Right hindlimb (tissue), 1 donor: ENCODE data around the gene FPGS.
"Not testable (repeated sequence)": the region's sequence is repeated elsewhere in the genome, so short reads cannot be mapped to it uniquely, and the experiment has no call there.

Source experiments
- DNase-seq: peaks from one replicate; pipeline ENCODE4 v3.0.0-alpha.2; 2018

The FPGS gene

GRCh38 chr9:127802576-127803443, at the start of gene FPGS:
Gene FPGS, plus strand, starts transcription at chr9:127802882. Its CDS starts 43 bp downstream, at chr9:127802925.
- DNase-seq = peak; percentile 94

DNA sequence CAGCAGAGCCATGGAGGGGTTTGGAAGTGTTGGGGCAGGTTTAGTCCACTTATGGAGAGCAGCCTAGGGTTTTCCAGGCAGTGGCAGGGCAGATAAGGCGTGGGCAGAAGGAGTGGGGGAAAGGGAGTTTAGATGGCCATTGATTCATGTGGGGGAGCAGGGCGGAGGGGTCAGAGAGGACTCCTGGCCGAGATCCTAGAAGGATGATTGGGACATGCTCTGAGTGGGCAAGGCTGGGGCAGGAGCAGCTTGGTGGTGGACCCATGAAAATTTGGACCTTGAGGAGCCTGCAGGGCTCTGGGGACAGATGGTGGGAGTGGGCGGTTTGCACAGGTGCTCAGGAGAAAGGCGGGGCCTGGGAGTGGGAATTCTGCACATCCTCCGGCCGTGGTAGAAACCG, 49.5 kb upstream of the FPGS start:
- no peak for DNase-seq

DNA sequence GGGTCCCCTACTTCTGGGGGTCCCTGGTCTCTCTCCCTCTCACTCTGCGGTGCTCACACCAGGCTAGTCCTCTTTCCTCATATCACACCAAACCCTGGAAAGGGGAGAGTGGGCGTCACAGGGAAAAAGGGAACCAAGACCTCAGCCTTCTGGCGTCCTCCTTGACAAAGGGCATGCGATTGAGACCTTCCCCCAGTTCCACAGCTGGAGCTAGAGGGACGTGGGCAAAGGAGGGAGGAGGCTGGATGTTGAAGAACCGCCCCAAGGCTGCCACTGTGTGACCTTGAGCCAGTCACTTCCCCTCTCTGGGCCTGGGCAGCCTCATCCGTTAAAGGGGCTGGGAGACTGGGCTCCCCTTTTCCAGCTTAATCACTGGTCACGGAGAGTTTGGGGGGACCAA, 49.1 kb upstream of the FPGS start:
- DNase-seq = no peak

GRCh38 chr9:127754099-127755060, 48.3 kb upstream of the FPGS start:
- no peak for DNase-seq

DNA sequence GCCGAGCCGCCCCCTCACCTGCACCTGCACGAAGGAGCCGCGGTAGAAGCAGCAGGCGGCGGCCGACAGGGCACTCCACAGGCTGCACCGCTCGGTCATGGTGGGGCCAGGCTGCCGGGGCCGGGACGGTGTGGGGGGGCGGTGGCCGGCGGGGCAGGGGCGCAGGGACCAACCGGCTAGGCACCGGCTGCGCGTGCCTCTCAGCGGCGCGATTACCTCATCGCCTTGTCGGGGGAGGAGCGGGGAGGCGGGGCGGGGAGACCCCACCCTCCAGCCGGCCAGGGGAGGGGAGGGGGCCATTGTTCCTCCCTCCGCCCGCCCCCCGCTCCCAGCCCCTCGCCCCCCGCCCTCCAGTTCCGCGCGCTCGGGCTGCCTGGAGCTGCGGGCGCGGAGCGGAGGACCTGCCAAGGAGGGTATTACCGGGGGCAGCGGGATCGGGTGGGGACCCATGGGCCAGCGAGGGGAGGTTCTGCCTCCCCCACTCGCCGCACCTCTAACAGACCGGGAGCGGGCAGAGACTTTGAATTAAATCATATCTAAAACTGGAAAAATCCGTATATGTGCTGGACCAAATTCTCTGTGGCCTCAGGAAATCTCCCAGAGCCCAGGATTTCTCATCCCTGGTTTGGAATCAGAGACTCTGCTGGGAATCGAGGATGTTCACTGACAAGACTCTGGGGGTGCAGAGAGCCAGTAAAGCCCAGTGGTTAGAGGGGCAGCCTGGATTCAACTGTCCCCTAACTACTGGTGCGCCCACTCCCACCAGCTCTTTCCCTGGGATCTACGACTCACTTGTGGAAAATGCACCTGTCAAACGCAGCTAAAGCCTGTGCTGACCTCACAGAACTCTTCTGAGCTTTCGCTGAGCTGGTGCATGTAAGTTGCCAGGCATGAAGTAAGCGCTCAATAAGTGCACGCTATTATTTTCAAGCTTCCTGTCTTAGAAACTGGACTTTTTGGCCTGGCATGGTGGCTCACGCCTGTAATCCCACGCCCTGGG, 47.3 kb upstream of the FPGS start:
- no peak for DNase-seq

DNA sequence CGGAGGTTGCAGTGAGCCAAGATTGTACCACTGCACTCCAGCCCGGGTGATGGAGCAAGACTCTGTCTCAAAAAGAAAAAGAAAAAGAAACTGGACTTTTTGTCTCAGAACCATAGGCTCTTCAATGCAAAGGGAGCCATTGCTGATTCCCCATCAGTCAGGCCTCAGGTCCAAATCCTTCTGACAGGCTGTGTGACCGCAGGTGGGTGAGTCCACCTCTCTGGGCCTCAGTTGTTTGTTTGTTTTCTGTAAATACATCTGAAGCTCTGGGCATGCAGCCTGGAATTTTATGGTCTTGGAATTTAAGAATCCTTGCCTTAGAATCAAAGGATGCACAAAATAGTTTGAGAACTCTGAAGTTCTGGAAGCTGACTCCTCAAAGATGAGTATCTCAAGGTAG, 46.4 kb upstream of the FPGS start:
- DNase-seq = no peak

DNA sequence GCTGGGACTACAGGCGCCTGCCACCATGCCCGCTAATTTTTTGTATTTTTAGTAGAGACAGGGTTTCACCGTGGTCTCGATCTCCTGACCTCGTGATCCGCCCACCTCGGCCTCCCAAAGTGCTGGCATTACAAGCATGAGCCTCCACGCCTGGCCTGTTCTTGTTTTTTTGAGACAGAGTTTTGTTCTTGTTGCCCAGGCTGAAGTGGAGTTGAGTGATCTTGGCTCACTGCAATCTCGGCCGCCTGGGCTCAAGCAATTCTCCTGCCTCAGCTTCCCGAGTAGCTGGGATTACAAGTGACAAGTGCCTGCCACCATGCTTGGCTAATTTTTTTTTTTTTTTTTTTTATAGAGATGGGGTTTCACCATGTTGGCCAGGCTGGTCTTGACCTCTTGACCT, 45.9 kb upstream of the FPGS start:
- DNase-seq = not testable (repeated sequence)

DNA sequence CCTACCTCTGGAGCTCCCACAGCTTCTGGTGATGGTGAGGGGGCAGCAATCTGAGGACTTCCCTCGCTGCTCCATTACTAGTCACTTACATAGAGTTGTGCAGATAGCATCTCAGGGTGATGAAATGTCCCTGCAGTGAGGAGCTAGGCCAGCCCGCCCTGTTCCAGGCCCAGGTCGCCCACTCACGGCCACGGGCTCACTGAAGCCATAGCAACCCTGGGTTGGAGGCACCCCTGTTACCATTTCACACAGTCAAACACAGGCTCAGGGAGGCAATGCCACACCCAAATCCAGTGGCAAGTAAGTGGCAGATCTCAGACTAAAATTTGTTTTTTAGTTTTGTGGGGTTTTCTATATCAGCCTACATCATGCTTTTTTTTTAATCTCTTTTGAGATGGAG, 43.8 kb upstream of the FPGS start:
- DNase-seq = no peak

DNA sequence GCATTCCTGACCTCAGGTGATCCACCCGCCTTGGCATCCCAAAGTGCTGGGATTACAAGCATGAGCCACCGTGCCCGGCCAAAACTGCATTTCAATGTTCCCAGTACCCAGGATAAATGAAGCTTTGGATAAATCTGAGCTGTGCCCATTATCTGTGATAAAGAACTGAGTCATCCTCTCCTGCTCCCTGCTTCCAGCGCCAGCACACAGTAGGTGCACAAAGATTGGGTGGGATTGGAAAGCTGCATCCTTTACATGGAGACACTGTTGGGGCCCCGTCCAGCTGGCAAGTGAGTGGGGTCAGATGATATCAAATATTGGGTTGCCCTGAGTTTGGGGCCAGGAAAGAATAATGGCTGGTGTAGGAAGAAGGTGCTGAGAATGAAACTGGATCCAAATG, 41.6 kb upstream of the FPGS start:
- DNase-seq = no peak

GRCh38 chr9:127761491-127761956, 41.2 kb upstream of the FPGS start:
- DNase-seq = no peak

DNA sequence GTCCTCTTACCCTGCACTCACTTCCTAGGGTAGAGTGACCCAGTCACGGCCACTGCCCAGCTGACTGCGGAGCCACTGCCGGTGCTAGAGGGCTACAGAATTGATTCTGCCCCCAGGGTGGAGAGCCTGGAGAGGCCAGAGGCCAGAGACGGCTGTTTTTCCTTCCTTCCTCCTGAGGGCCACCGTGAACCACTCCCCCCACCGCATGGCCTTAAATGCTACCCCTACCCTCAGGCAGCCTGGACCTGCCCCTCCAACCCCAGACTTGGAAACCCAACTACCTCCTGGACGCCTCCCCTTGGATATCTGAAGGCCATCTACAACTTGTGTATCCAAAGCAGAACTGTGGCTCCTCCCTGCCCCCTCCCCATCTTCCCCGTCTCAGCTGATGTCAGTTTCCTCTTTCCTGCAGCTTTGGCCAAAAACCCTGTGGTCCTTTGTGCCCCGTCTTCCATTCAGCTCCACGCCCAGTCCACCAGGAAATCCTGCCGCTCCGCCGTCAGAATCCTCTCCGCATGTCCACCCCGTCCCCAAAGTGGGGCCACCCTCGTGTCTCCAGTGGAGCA, 40.5 kb upstream of the FPGS start:
- DNase-seq = no peak

DNA sequence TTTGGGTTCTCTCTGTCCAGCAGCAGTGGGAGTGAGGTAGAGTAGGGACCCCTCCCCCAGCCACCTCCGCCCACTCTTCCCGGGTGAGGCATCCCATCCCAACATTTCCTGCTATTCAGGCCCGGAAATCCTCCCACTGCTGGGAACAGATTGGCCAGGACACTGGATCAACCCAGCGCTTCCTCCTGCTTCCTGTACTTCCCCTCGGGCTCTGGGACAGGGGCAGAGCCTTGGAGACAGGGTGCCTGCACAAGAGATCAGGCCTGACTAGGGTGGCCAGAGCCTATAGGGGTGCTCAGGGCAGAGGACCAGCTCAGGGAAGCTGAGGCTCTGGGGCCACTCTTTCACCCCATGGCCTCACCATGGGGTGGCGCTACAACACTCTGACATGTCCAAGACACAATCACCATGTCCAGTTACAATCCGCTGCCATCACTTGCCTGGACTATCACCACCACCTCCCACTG, 38.7 kb upstream of the FPGS start:
- DNase-seq = peak; percentile 58

DNA sequence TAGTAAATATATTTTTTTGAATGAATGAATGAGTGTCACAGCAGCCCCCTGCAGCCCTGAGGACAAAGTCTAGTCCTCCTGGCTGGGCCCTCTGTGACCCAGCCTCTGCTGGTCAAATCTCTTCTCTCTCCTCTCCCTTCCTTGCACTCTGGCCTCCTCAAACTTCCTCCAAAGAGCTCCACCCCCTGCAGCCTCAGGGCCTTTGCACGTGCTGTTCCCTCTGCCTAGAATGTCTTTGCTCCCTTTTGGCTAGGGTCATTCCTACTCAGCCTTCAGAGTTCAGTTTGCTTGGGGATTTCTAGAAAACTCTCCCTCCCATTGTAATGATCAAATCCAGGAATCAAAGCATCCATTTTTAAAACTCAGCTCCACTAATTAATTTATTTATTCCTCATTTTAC, 37.3 kb upstream of the FPGS start:
- no peak for DNase-seq

GRCh38 chr9:127767410-127767809, 35.3 kb upstream of the FPGS start:
- no peak for DNase-seq

DNA sequence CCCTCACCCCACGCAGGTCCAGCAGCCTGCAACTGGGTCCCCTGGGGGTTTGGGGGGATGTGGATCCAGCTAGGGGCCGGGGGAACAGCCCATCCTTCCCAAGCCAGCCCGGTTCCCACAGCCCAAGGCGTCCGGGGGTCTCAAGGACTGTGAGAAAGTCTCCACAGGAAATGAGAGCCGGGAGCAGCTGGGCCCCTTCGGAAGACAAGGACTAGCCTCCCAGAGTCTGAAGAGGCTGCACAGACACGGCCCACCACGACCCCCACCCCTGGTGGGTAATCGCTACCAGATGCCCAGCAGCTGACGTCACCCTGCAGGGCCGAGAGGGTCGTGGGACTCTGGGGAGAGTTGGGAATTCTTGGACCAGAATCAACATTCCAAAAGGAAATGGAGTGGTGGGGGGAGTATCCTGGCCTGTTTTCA, 34.8 kb upstream of the FPGS start:
- DNase-seq = peak; percentile 67

DNA sequence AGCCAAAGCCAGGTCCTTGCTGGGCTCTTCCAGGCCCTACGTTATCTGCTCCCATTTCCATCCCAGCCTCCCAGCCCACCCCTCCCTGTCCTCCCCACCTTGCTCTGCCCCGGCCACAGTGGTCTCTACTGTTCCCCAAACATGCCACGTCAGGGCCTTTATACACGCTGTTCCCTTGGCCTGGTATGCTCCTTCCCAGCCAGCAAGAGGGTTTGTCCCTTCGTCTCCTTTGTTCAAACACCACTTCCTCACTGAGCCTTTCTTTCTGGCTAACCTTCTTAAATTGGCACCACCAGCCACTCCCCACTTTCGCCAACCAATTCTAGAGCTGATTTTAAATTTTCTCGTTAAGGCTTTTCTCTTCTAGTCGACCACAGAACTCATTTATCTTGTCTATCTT, 34.0 kb upstream of the FPGS start:
- DNase-seq = no peak

DNA sequence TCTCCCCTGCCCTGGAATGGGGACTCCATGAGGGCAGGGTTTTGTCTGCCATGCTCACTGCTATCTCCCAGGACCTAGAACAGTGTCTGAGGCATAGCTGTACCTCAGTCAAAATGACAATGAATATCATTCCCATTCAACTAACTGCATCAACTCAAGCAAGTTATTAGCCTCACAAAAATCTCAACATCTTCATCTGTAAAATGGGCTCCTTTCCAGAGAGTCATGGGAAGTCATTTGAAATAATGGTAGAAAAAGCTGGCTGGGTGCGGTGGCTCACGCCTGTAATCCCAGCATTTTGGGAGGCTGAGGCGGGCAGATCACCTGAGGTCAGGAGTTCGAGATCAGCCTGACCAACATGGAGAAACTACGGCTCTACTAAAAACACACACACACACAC, 33.6 kb upstream of the FPGS start:
- DNase-seq = no peak

DNA sequence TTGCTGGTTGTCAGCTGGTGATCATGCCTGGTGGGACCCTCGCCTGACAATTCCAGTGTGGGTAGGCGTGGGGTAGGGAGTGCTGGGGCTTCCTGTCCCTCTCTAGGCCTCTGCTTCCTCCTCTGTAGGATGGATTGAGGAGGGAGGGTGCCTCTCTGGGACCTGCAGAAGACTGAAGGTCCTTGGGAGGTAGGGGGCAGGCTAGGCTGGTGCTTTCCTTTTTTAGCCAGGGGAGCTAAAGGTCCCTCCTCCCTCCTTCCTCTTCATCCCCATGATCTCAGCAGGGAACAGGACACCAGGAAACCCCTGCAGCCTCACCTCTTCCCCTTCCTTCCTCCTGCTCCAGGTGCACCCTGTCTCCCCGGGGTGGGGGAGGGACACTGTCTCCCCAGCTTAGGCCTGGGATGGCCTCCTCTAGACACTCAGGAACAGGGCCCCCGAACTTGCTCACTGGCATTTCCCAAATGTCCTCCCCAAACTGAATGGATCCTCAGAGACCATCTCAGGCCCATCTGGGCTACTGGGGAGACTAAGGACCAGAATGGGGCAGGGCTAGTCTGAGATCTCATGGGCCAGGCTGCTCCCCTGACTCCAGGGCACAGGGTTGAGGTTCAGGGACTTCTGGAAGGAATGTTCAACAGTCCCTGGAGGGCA, 32.6 kb upstream of the FPGS start:
- DNase-seq = no peak

DNA sequence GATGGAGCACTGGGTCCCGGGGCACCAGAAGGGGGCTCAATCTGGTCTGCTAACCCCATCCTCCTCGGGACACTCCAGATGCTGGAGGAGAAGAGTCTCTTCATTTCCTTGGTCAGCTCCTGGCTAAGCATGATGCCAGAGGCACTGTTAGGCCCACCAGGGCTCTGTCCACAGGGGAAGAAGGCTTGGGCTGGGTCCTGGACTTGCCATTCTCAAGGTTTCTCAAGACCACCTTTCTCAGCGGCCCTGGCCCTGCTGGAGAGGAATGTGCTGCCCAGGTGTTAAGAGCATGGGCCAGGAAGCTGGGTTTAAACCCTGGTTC, 32.1 kb upstream of the FPGS start:
- DNase-seq = no peak

DNA sequence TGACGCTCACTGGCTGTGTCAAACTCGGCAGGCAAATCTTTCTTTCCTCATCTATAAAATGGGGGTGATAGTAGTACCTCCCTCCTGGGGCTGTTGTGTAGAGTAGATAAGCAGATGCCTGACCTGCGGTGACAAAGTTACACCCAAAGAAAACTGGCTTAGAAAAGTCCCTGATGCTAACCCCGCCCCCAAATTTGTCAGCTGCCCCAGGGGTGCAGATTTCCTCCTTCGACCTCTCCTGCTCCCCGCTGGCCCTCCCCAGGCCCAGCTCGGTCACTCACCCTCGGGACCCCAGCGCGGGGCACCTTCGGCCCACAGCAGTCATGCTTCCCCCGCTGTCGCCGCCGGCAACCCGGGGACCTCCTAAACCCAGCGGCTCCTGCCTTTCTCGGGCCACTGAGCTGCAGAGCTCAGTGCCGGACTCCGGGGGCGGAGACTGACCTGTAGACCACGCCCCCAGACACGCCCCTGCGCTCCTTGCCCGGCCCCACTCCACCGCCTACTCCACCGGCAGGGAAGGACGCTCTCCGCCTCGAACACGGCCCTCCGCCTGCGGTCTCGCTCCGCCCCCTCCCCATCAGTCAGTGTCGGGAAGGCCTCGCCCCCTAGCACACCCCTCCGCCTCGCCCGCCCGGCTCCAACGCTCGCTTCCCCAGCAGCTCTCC, 31.6 kb upstream of the FPGS start:
- DNase-seq = peak; percentile 99
